Stimulated activated CD8-positive, alpha-beta memory T cell treated with anti-CD3 and anti-CD28 coated beads, Interleukin-4, amount 100 ng/mL, for 1 hour (primary cell): ENCODE data around the gene SAP25.
"Not testable (repeated sequence)": the region's sequence is repeated elsewhere in the genome, so short reads cannot be mapped to it uniquely, and the experiment has no call there.

Experiments used
- DNase-seq, 2 donors: peaks; one replicate each; pipeline ENCODE4 v3.0.0-alpha.2; 2020; ENCODE audit warnings: low read depth in 2 of 2, low spot score in 1 of 2

SAP25 gene

GRCh38 chr7:100576384-100576993 is 2.8 kb upstream of the SAP25 start:
- no peak for DNase-seq

DNA sequence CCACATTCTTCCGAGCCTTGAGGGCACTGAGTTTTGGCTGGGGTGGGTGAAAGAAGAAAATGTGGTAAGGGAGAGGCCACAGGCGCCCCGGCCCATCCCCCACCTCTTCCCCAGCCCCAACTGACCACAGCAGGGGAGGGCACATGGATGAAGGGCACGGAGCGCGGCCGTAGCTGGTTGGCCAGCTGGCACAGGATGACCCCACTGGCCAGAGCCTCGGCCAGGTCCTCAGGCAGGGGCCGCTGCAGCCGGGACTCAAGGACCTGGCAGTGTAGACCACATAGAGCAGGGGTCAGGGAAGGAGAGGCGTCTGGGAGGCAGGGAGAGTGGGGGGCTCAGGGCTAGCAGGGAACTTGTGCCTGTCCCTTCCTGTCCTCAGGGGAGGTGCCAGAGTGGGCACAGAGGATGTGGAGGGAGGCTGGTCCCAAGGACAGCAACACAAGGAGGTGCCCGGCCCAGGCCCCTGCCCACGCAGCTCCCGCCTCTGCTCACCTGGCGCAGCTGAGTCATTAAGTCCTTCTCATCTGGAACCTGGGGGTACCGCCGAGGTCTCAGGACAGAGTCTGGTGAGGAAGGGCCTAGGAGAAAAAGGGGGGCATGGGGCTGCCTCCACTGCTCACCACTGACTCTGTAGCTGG is 2.2 kb upstream of the SAP25 start:
- no peak for DNase-seq

DNA sequence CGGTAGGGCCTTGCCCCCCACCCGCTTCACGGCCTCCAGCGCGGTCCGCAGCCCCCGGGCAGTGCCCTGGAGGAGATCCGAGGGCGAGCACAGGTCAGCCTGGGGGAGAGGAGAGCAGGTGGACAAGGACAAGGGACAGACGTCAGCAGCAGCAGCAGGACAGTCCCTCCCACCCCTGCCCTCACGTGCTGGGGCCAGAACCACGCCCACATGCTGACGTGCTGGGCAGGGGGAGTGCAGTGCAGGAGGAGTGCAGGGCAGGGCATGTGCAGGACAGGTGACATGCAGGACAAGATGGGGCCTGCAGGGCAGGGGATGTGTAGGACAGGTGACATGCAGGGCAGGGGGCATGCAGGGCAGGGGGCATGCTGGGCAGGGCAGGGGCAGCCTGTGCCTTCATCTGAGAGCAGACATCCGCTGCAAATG is 1.5 kb upstream of the SAP25 start:
- DNase-seq: no peak

- DNase-seq: no peak
Observed at GRCh38 chr7:100574362-100575205, 884 bp upstream of the SAP25 start.

DNA sequence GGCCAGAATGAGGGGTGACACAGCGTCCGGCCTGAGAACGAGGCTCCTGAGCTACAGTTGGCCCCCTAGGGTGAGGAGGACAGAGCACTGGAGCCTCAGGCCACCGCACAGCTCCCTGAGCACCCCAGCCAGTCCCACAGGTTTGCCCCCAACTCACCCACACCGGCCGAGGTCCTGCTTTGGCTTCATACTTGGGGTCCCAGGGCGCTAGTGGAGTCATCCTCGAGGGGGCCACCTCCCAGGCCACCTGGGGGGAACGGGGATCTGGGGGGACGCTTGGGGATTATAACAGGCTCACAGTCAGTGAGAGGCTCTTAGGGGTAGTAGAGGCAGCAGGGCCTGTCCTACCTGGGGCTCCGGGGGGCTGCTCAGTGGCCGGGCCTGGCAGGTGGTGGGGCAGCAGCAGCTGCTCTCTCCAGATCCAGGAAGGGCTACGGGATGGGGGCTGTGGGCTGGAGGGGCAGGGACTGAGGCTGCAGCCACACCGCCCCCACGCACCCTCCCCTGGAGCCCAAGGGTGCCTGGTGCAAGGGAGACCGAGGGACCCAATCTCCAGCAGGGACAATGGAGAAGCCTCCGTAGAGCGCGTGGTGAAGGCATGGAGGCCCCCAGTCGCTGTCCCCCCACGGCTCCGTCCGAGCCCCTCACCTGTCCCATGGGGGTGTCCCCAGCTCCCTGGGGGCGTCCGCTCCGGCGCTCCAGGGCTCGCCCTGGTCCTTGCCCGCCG is 588 bp downstream of the SAP25 start:
- DNase-seq: no peak

GRCh38 chr7:100572281-100572948 is 1.3 kb downstream of the SAP25 start:
- DNase-seq: no peak

DNA sequence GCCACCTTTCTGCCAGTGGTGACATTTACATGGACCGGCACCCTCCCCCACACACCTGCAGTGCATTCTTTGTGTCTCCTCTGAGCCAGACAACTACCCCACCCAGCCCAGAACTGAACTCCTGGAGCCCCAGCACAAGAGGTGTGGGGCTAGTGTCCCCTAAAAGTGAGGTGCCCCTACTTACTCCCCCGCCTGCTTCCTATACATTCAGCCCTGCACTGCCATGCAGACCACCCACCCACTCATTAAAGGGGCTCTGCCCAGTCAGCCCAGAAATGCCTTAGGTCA is 1.9 kb downstream of the SAP25 start:
- DNase-seq: no peak

DNA sequence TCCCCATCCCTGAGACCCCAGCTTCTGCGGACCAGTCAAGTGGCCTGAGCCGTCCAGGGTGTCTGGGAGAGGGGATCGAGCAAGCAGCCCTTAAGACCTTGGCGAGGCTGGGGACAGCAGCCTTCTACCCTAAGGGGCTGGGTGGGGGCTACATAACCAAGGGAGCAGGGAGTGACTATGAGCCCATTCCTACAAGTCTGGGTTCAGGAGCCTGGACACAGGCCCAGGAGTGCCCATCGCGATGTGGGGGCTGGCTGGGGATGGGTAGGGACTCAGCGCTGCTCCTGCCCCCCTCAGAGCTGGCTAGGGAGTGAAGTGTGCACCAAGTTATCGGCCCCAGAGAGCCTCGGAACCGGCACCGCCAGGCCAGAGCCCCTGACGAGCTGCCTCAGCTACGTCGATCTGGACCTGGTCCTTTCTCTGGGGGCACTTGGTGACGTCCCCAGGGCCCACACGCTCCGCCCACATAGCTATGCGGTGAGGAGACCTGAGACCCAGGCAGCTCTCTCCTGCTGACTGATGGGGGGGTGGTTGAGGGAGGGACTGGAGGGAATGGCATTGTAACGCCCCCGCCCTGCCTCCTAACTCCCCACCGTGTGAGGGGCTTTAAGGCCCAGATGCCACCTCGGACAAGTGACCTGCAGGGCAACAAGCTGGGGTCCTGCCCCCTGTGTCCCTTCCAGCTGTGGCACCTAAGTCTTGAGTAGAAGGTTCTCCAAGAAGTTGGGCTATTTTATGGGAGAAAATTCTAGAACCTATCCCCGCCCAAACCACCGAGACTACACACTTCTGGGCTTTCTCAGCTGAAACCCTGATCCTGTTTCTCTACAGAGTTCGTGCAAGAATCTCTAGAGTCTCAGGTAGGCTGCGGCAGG is 2.5 kb downstream of the SAP25 start:
- DNase-seq: no peak

- DNase-seq: no peak
Observed at GRCh38 chr7:100568896-100569844, 4.5 kb downstream of the SAP25 start.

DNA sequence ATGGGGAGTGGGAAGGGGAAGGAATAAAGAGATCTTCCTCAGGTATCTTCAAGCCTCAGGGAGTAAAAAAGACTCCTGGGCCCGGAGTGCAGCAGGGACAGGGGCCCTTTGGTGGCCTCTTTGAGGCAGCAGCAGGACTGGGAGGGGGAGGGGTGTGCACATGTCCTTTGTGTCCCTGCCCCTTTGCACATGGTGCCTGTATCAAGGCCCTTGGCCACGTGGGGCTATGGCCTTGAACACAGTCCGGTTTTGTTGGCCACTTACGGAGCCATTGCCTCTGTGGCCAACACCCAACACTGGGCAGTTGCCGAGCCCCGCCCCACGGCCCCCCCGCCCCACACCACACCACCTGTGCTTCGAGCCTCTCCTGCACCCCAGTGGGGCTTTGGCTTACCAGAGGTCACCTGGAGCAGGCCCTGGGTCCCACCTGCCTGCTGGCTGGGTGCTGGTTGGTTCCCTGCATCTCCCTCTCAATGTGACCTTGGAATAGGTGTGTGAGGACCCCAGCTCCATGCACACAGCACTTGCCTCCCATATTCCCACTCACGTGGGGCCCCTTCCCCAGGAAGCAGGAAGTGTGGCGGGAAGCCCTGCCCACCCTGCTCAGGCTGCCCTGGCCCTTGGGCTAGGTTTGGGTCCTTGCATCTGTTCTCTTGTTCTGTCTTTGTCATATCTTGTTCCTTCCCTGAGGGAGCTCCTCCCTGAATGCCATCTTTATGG is 5.4 kb downstream of the SAP25 start:
- DNase-seq: no peak

GRCh38 chr7:100567751-100568175 is 5.9 kb downstream of the SAP25 start:
- DNase-seq: no peak

- no peak for DNase-seq
Observed at GRCh38 chr7:100567031-100567730, 6.5 kb downstream of the SAP25 start.

- DNase-seq: no peak
Observed at GRCh38 chr7:100566018-100566531, 7.6 kb downstream of the SAP25 start.

- DNase-seq: no peak
Observed at GRCh38 chr7:100565133-100565571, 8.5 kb downstream of the SAP25 start.

GRCh38 chr7:100564405-100564804 is 9.3 kb downstream of the SAP25 start:
- DNase-seq: not testable (repeated sequence)

DNA sequence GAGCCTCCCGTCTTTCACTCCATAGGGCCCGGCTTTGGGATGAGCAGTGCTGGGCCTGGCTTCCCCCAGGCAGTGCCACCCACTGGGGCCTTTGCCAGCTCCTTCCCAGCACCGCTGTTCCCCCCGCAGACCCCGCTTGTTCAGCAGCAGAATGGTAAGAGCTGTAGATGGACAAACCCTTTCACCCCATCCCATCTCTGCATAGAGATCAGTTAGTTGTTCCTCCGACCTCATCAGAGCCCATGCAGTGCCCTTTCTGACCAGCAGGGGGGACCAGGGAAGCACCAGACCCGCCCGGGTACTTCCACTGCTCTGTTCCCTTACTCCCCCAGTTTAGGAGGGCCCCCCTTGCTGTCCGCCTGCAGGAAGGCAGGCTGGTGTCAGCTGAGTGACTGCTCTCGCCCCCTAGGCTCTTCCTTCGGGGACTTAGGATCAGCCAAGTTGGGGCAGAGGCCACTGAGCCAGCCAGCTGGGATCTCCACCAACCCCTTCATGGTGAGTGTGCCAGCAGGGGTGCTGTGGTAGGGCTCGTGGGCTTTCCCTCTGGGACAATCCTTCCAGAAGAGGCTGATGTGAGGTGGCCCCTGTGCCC is 9.8 kb downstream of the SAP25 start:
- DNase-seq: peak; percentile 73 to 80

DNA sequence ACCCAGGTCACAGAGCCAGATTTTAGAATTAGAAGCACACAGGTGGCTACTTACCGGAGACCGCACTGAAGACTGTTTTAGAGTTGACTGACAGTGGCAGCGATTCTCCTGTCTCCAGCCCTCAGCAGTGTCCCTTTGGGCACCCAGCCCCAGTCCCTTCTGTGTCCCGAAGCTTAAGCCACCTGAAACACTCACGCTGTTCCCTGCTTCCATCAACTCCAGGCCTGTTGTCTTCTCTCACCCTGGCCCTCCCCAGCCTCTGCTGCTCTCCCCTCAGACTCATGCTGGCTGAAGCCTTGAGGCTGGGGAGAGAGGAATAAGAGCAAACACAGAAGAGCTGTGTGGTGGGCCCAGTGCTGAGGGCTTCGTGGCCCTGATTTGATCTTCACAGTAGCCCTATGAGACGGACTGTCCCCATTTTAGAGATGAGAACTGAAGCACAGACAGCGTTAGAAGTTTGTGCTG is 10.6 kb downstream of the SAP25 start:
- DNase-seq: no peak
